GM12875 (cell line): ENCODE data around the gene CDKN1A.

ENCODE experiments used
- H3K4me3 ChIP-seq: one replicate; pipeline ENCODE4 v1.5.1; 2011; ENCODE audit warnings: low read depth, low read length, control low read depth
- TF ChIP-seq, protein P1 (sequence below): IDR thresholded peaks from 2 replicates; pipeline ENCODE4 v1.5.1; 2011; ENCODE audit warnings: low read depth, mild to moderate bottlenecking, control low read depth, inconsistent platforms, low read length, moderate library complexity, borderline replicate concordance; ENCODE audit not compliant: insufficient read depth

The CDKN1A gene

DNA sequence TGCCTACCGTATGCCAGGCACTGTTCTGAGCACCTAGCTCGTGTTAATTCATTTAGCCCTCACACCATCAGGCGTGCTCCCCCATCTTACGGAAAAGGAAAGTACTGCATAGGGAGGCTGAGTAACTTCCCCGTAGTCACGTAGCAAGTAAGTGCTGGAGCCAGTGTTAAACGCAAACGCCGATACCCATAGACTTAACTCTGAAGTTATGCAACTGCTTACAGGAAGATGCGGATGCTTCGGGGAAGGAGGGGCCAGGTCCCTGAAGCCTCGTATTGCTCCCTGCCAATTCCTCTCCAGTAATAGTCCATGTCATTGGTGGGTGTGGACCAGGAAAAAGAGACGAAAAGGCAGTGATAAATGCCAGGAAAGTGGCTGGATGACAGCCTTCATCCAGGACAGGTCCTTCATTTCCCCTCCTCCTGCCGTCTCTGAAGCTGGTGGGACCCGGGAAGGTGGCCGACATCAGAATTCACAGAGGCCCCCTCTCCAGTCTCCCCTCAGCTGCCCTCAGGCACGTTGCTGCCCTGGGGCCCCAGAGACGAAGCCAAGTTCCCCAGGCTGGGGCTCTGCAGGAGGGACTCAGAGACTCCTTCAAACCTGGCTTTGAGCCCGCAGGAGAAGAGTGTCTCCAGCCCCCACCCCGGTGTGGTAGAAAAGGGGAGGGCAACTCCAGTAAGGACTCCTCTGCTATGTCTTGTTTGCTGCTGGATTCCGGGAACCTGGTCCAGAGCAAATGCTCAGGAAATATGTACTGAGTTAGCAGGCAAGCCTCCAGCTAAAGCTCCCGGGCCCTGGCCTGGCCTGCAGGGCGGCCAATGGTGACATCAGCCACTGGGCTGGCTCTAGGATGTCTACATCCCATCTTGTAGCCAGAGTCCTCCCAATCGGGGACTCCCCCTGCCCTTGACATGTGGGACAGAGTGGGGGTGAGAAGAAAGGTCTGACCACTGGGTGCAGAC is 56.9 kb downstream of the CDKN1A start:
- H3K4me3 ChIP-seq = no peak overlapping the region
- TF ChIP-seq, protein P1, sequence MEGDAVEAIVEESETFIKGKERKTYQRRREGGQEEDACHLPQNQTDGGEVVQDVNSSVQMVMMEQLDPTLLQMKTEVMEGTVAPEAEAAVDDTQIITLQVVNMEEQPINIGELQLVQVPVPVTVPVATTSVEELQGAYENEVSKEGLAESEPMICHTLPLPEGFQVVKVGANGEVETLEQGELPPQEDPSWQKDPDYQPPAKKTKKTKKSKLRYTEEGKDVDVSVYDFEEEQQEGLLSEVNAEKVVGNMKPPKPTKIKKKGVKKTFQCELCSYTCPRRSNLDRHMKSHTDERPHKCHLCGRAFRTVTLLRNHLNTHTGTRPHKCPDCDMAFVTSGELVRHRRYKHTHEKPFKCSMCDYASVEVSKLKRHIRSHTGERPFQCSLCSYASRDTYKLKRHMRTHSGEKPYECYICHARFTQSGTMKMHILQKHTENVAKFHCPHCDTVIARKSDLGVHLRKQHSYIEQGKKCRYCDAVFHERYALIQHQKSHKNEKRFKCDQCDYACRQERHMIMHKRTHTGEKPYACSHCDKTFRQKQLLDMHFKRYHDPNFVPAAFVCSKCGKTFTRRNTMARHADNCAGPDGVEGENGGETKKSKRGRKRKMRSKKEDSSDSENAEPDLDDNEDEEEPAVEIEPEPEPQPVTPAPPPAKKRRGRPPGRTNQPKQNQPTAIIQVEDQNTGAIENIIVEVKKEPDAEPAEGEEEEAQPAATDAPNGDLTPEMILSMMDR = no peak
